Activated naive CD8-positive, alpha-beta T cell (primary cell): ENCODE results near the gene COLGALT1.
A peak's percentile ranks its signal among the peaks of the same experiment; 100 is the strongest.

Experiments used
- H3K27ac Mint-ChIP-seq: one replicate; pipeline ENCODE4 v1.8.0; 2021; ENCODE audit warnings: mixed read lengths
- H3K27me3 Mint-ChIP-seq: one replicate; pipeline ENCODE4 v1.8.0; 2021; ENCODE audit warnings: mixed read lengths
- H3K36me3 Mint-ChIP-seq: one replicate; pipeline ENCODE4 v1.8.0; 2021; ENCODE audit warnings: mixed read lengths
- H3K4me1 Mint-ChIP-seq: one replicate; pipeline ENCODE4 v1.8.0; 2021; ENCODE audit warnings: low read depth, mixed read lengths
- H3K4me3 Mint-ChIP-seq: one replicate; pipeline ENCODE4 v1.8.0; 2021; ENCODE audit warnings: mild to moderate bottlenecking, mixed read lengths
- H3K9me3 Mint-ChIP-seq: one replicate; pipeline ENCODE4 v1.8.0; 2021; ENCODE audit warnings: low read depth, mixed read lengths

Gene COLGALT1

DNA sequence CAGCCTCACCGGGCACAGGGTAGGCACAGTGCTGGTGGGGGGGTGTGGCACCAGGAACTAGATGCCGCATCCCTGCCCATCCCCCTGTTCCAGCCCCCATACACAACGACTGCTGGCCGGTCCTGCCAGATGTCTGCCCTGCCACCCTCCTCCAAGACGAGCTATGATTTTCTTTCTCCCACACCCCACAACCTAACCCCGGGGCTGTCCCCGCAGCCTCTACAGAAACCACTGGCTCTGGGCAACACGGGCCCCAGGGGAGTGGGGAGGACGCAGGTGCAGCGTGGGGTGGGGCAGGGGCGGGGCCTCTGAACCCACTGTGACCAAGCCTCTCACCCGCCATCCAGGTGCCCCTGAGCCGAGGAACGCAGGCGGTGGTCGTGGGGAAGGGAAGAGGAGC lies 28.5 kb upstream of the COLGALT1 start:
- Mint-ChIP-seq H3K27ac (no peak overlapping the region), H3K9me3 (no peaks in the 10 kb centered on the region), H3K27me3 (no peaks in the 10 kb centered on the region), H3K4me1 (peaks cover 29% of the 10 kb centered on the region), H3K4me3 (peak overlapping the region; percentile 7), H3K36me3 (no peaks in the 10 kb centered on the region)

- Mint-ChIP-seq H3K4me3 (no peak overlapping the region), H3K27me3 (no peaks in the 10 kb centered on the region), H3K36me3 (no peaks in the 10 kb centered on the region), H3K27ac (no peak overlapping the region), H3K4me1 (peaks cover 28% of the 10 kb centered on the region), H3K9me3 (no peaks in the 10 kb centered on the region)
Measured at GRCh38 chr19:17527326-17527725, 28.1 kb upstream of the COLGALT1 start.

GRCh38 chr19:17528610-17529009 lies 26.8 kb upstream of the COLGALT1 start:
- no peaks in the 10 kb centered on the region for H3K27me3 Mint-ChIP-seq
- H3K9me3 Mint-ChIP-seq, result no peaks in the 10 kb centered on the region
- peaks cover 15% of the 10 kb centered on the region for H3K4me1 Mint-ChIP-seq
- H3K27ac Mint-ChIP-seq, result no peak overlapping the region
- no peak overlapping the region for H3K4me3 Mint-ChIP-seq
- no peaks in the 10 kb centered on the region for H3K36me3 Mint-ChIP-seq

DNA sequence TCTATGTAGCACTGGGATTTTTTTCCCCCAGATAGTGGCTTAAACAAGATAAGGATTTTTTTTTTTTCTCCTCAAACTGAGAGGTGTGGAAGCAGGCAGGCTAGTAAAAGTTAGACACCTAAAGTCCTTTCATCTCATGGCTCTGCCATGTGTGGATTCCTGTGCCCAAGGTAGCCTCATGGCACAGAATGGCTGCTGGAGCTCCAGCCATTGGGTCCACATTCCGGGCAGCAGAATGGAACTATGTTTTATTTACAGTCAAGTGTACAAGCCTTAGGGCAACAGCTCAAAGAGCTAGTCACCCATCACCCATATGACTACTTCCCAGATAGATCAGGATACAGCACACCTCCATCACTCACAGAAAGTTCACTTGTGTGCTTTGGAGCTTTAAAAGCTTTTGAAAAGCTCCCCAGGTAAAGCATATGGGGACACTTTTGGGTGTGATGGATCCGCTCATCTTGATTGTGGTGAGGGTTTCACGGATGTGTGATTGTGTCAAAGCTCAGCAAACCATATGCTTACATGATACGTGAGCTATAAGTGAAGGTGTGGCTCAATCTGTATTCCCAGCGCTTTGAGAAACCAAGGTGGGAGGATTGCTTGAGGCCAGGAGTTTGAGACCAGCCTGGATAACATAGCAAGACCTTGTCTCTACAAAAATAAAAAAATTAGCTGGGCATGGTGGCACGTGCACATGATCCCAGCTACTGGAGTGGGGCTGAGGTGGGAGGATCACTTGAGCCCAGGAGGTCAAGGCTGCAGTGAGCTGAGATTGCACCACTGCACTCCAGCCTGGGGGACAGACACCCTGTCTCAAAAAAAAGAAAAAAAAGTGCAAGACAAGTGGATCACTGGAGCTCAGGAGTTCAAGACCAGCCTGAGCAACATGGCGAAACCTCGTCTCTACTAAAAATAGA lies 25.9 kb upstream of the COLGALT1 start:
- H3K4me1 Mint-ChIP-seq, result peaks cover 9% of the 10 kb centered on the region

DNA sequence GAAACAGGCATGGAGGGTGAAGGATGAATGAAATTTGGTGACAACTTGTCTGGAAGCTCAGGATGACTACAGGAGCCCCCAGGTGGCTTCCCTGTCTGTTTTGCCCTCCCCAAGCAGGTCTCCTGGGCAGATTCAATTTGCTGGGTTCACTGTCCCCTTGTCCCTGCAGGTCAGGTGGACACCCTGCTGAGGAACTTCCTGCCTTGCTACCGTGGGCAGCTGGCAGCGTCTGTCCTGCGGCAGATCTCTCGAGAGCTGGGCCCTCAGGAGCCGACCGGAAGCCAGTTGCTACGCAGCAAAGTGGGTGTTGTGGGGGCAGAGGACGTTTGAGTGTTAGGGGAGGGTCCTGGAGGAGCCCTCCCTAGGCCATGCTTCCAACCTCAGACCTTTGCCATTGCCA lies 24.9 kb upstream of the COLGALT1 start:
- Mint-ChIP-seq H3K4me1 (peaks cover 3% of the 10 kb centered on the region), H3K4me3 (no peak overlapping the region), H3K36me3 (no peaks in the 10 kb centered on the region), H3K27ac (no peak overlapping the region), H3K27me3 (no peaks in the 10 kb centered on the region), H3K9me3 (no peaks in the 10 kb centered on the region)

More for the DNA sequence above, 25.9 kb upstream of the COLGALT1 start:
- Mint-ChIP-seq H3K27me3 (no peaks in the 10 kb centered on the region), H3K27ac (no peak overlapping the region), H3K9me3 (no peaks in the 10 kb centered on the region), H3K4me3 (no peak overlapping the region), H3K36me3 (no peaks in the 10 kb centered on the region)

DNA sequence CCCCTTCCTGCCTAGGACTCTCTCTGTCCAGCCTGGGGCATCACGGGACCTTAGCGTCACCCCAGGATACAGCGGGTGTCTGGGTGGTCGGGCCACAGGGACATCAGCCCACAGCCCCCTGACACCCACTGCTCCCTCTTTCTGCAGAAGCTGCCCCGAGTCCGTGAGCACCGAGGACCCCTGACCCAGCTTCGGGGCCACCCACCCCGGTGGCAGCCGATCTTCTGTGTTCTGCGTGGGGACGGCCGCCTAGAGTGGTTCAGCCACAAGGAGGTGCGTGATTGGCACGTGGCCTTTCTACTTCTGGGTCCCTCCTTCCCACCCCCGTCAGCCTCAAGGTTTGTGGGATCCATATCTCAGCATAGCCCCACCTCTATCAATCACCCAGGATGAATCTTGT lies 23.3 kb upstream of the COLGALT1 start:
- Mint-ChIP-seq H3K4me3 (no peak overlapping the region), H3K27me3 (no peaks in the 10 kb centered on the region), H3K27ac (no peak overlapping the region), H3K36me3 (no peaks in the 10 kb centered on the region), H3K9me3 (no peaks in the 10 kb centered on the region), H3K4me1 (no peaks in the 10 kb centered on the region)

DNA sequence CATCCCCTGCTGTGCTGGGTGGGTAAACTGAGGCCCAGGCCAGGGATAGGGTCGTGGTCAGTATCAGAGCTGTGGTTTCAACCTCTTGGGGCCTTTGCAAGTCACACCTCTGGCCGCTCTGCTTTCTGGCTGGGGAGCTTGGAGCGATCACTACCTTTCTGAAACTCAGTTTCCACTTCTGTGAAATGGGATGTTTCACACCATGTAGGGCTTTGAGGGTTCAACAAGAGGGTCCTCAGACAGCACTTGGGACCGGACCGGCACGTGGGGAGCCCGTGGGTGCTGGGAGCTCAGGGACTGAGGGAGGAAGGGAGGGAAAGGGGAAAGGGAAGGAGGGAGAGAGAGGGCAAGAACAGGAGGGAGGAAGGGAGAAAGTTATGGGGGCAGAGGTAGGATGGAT lies 22.9 kb upstream of the COLGALT1 start:
- Mint-ChIP-seq H3K27me3 (no peaks in the 10 kb centered on the region), H3K4me1 (no peaks in the 10 kb centered on the region), H3K4me3 (no peak overlapping the region), H3K9me3 (no peaks in the 10 kb centered on the region), H3K27ac (no peak overlapping the region), H3K36me3 (no peaks in the 10 kb centered on the region)

- Mint-ChIP-seq H3K36me3 (no peaks in the 10 kb centered on the region), H3K9me3 (no peaks in the 10 kb centered on the region), H3K4me1 (peaks cover 14% of the 10 kb centered on the region), H3K27me3 (no peaks in the 10 kb centered on the region), H3K4me3 (no peak overlapping the region), H3K27ac (no peak overlapping the region)
Measured at GRCh38 chr19:17534767-17535166, 20.7 kb upstream of the COLGALT1 start.

DNA sequence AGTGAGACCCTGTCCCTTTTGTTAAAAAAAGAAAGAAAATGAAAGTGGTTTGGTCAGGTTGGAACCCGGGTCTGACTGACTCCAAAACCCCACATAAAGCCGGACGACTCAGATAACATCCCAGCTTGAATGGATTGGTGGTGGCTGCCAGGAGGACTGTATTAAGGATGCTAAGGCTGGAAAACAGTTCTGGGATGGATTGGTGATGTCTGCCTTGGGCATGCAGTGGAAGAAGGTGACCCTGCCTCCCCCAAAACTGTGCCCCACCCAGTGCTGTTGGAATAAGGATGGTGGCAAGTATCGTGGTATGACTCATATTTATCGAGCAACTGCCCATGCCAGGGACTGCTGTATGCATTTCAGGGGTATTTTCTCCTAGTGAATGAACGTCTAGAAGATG lies 18.5 kb upstream of the COLGALT1 start:
- no peaks in the 10 kb centered on the region for H3K27me3 Mint-ChIP-seq
- H3K4me3 Mint-ChIP-seq, result no peak overlapping the region
- no peaks in the 10 kb centered on the region for H3K9me3 Mint-ChIP-seq
- H3K27ac Mint-ChIP-seq, result no peak overlapping the region
- peaks cover 14% of the 10 kb centered on the region for H3K4me1 Mint-ChIP-seq
- no peaks in the 10 kb centered on the region for H3K36me3 Mint-ChIP-seq

- H3K9me3 Mint-ChIP-seq, result no peaks in the 10 kb centered on the region
- H3K36me3 Mint-ChIP-seq, result no peaks in the 10 kb centered on the region
- H3K4me1 Mint-ChIP-seq, result peaks cover 14% of the 10 kb centered on the region
- peak overlapping the region; percentile 75 for H3K4me3 Mint-ChIP-seq
- H3K27ac Mint-ChIP-seq, result no peak overlapping the region
- no peaks in the 10 kb centered on the region for H3K27me3 Mint-ChIP-seq
Measured at GRCh38 chr19:17538684-17539237, 16.7 kb upstream of the COLGALT1 start.

DNA sequence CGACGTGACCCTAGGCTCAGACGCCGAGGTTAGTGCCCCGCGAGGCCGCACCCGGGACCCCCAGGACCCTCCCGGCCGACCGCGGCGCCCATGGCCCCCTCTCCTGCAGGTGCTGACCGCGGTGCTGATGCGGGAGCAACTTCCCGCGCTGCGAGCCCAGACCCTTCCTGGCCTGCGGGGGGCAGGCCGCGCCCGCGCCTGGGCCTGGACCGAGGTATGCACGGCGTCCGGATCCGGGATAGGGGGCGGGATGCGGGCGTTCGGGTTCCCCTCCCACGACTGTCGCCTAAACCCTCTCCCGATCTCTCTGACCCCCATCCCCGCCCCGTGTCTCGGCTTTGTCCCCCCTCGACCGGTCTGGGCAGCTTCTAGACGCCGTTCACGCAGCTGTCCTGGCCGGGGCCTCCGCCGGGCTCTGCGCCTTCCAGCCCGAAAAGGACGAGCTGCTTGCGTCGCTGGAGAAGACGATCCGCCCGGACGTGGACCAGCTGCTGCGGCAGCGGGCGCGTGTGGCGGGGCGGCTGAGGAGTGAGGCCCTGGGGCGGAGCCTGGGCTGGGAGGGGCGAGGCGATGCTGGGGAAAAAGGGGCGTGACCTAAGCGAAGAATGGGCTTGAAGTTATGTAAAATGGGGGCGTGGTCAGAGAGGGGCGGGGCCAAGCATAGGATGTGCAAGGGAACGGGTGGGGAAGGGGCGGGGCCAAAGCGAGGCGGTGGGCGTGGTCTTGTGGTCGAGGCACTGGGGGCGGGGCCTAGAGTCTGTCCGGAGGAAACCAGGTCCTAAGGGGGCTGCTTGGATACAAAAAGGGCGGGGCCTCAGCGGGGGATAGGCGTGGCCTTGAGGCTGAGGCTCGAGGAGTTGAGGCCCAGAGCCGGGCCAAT lies 16.0 kb upstream of the COLGALT1 start:
- Mint-ChIP-seq H3K27me3 (no peaks in the 10 kb centered on the region), H3K36me3 (no peaks in the 10 kb centered on the region), H3K4me3 (peak overlapping the region; percentile 82), H3K4me1 (peaks cover 14% of the 10 kb centered on the region), H3K27ac (no peak overlapping the region), H3K9me3 (no peaks in the 10 kb centered on the region)

GRCh38 chr19:17540174-17540573 lies 15.3 kb upstream of the COLGALT1 start:
- H3K27ac Mint-ChIP-seq, result no peak overlapping the region

GRCh38 chr19:17541184-17541759 lies 14.2 kb upstream of the COLGALT1 start:
- H3K4me3 Mint-ChIP-seq, result peak overlapping the region; percentile 6

More at GRCh38 chr19:17540174-17540573, 15.3 kb upstream of the COLGALT1 start:
- no peaks in the 10 kb centered on the region for H3K9me3 Mint-ChIP-seq
- H3K4me3 Mint-ChIP-seq, result no peak overlapping the region
- H3K27me3 Mint-ChIP-seq, result no peaks in the 10 kb centered on the region
- no peaks in the 10 kb centered on the region for H3K36me3 Mint-ChIP-seq
- H3K4me1 Mint-ChIP-seq, result peaks cover 14% of the 10 kb centered on the region

DNA sequence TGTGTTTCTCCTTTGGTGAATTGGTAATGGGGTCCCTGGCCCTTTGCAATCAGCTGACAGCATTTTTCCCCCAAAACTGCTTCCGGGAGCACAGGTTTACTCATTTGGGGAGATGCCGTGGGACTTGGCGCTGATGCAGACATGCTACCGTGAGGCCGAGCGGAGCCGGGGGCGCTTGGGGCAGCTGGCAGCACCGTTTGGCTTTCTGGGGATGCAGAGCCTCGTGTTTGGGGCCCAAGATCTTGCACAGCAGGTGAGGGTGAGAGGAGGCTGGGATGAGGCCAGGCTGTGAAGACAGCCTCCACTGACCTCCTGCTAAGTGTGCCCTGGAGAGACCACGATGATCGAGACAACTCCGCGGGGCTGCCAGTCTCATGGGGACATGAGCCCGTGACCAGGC lies 13.4 kb upstream of the COLGALT1 start:
- Mint-ChIP-seq H3K27ac (no peak overlapping the region), H3K9me3 (no peaks in the 10 kb centered on the region), H3K4me1 (peaks cover 14% of the 10 kb centered on the region), H3K36me3 (no peaks in the 10 kb centered on the region), H3K27me3 (no peaks in the 10 kb centered on the region), H3K4me3 (no peak overlapping the region)

More at GRCh38 chr19:17541184-17541759, 14.2 kb upstream of the COLGALT1 start:
- no peaks in the 10 kb centered on the region for H3K36me3 Mint-ChIP-seq
- H3K9me3 Mint-ChIP-seq, result no peaks in the 10 kb centered on the region
- H3K27ac Mint-ChIP-seq, result no peak overlapping the region
- peaks cover 14% of the 10 kb centered on the region for H3K4me1 Mint-ChIP-seq
- H3K27me3 Mint-ChIP-seq, result no peaks in the 10 kb centered on the region
